Measurements from ENCODE around the gene L1CAM. TPM values are rescaled to one million over a fixed set of nuclear protein-coding genes. Genes with fewer than 3 reads are reported as not detected.

L1CAM gene
- polyA plus RNA-seq, 4 donors = 0.54 to 16.3 (median 2.1) TPM; not detected in 1

GRCh38 chrX:153874085-153874365 is 11.9 kb downstream of the L1CAM start:
- Histone ChIP-seq H3K9me3 (ENCODE audit: control insufficient read depth in 2 of 2, insufficient read depth in 1 of 2, low read depth in 1 of 2, low read length in 1 of 2) (no peaks in the 10 kb centered on the region), H3K27me3 (ENCODE audit: control insufficient read depth in 3 of 3, insufficient read depth in 3 of 3, low read length in 3 of 3) (peaks cover 0 to 13% (median 2%) of the 10 kb centered on the region in 3 donors), H3K4me1 (ENCODE audit: control insufficient read depth in 3 of 3, insufficient read depth in 2 of 3, low read depth in 1 of 3, low read length in 2 of 3) (no peaks in the 10 kb centered on the region), H3K27ac (ENCODE audit: low read depth in 1 of 3, low read length in 2 of 3) (no peak overlapping the region), H3K4me3 (ENCODE audit: low read depth in 1 of 3, low read length in 3 of 3) (no peak overlapping the region), H3K36me3 (ENCODE audit: control insufficient read depth in 3 of 3, insufficient read depth in 2 of 3, low read depth in 1 of 3, low read length in 3 of 3) (no peaks in the 10 kb centered on the region)
- DNase-seq (no peak), FAIRE-seq (no peak)
- WGBS, 3 donors = 32 to 51% (median 46%) methylated on average over 2 to 3 of the region's 3 CpGs

GRCh38 chrX:153873282-153874084 is 12.5 kb downstream of the L1CAM start:
- H3K9me3 ChIP-seq (ENCODE audit: control insufficient read depth in 2 of 2, insufficient read depth in 1 of 2, low read depth in 1 of 2, low read length in 1 of 2) = no peaks in the 10 kb centered on the region
- H3K27me3 ChIP-seq (ENCODE audit: control insufficient read depth in 3 of 3, insufficient read depth in 3 of 3, low read length in 3 of 3) = peaks cover 0 to 8% (median 2%) of the 10 kb centered on the region in 3 donors
- WGBS, 3 donors = 9 to 29% (median 19%) methylated on average over 5 to 7 of the region's 7 CpGs

GRCh38 chrX:153871946-153872878 is 13.8 kb downstream of the L1CAM start:
- Histone ChIP-seq H3K27ac (ENCODE audit: low read depth in 1 of 3, low read length in 2 of 3) (no peak overlapping the region), H3K36me3 (ENCODE audit: control insufficient read depth in 3 of 3, insufficient read depth in 2 of 3, low read depth in 1 of 3, low read length in 3 of 3) (no peaks in the 10 kb centered on the region), H3K27me3 (ENCODE audit: control insufficient read depth in 3 of 3, insufficient read depth in 3 of 3, low read length in 3 of 3) (peaks cover 0 to 4% (median 0%) of the 10 kb centered on the region in 3 donors), H3K4me3 (ENCODE audit: low read depth in 1 of 3, low read length in 3 of 3) (no peak overlapping the region), H3K9me3 (ENCODE audit: control insufficient read depth in 2 of 2, insufficient read depth in 1 of 2, low read depth in 1 of 2, low read length in 1 of 2) (no peaks in the 10 kb centered on the region), H3K4me1 (ENCODE audit: control insufficient read depth in 3 of 3, insufficient read depth in 2 of 3, low read depth in 1 of 3, low read length in 2 of 3) (no peaks in the 10 kb centered on the region)
- 69 to 77% (median 73%) methylated on average over 24 to 29 of the region's 29 CpGs for WGBS, 3 donors
- DNase-seq = no peak
- FAIRE-seq = no peak

More at GRCh38 chrX:153873282-153874084, 12.5 kb downstream of the L1CAM start:
- DNase-seq = no peak
- FAIRE-seq = no peak
- Histone ChIP-seq H3K27ac (ENCODE audit: low read depth in 1 of 3, low read length in 2 of 3) (no peak overlapping the region), H3K4me3 (ENCODE audit: low read depth in 1 of 3, low read length in 3 of 3) (no peak overlapping the region), H3K36me3 (ENCODE audit: control insufficient read depth in 3 of 3, insufficient read depth in 2 of 3, low read depth in 1 of 3, low read length in 3 of 3) (no peaks in the 10 kb centered on the region), H3K4me1 (ENCODE audit: control insufficient read depth in 3 of 3, insufficient read depth in 2 of 3, low read depth in 1 of 3, low read length in 2 of 3) (no peaks in the 10 kb centered on the region)

GRCh38 chrX:153871451-153871850 is 14.5 kb downstream of the L1CAM start:
- WGBS, 3 donors = 18 to 20% (median 19%) methylated on average over 6 of the region's 6 CpGs
- Histone ChIP-seq H3K9me3 (ENCODE audit: control insufficient read depth in 2 of 2, insufficient read depth in 1 of 2, low read depth in 1 of 2, low read length in 1 of 2) (no peaks in the 10 kb centered on the region), H3K4me3 (ENCODE audit: low read depth in 1 of 3, low read length in 3 of 3) (no peak overlapping the region), H3K4me1 (ENCODE audit: control insufficient read depth in 3 of 3, insufficient read depth in 2 of 3, low read depth in 1 of 3, low read length in 2 of 3) (no peaks in the 10 kb centered on the region), H3K27ac (ENCODE audit: low read depth in 1 of 3, low read length in 2 of 3) (no peak overlapping the region), H3K36me3 (ENCODE audit: control insufficient read depth in 3 of 3, insufficient read depth in 2 of 3, low read depth in 1 of 3, low read length in 3 of 3) (no peaks in the 10 kb centered on the region), H3K27me3 (ENCODE audit: control insufficient read depth in 3 of 3, insufficient read depth in 3 of 3, low read length in 3 of 3) (peaks cover 0 to 4% (median 0%) of the 10 kb centered on the region in 3 donors)
- FAIRE-seq (no peak), DNase-seq (no peak)

- H3K9me3 ChIP-seq (ENCODE audit: control insufficient read depth in 2 of 2, insufficient read depth in 1 of 2, low read depth in 1 of 2, low read length in 1 of 2) = no peaks in the 10 kb centered on the region
- no peaks in the 10 kb centered on the region for H3K36me3 ChIP-seq (ENCODE audit: control insufficient read depth in 3 of 3, insufficient read depth in 2 of 3, low read depth in 1 of 3, low read length in 3 of 3)
- FAIRE-seq = no peak
- H3K27me3 ChIP-seq (ENCODE audit: control insufficient read depth in 3 of 3, insufficient read depth in 3 of 3, low read length in 3 of 3) = peaks cover 0 to 4% (median 0%) of the 10 kb centered on the region in 3 donors
- H3K27ac ChIP-seq (ENCODE audit: low read depth in 1 of 3, low read length in 2 of 3) = no peak overlapping the region
- H3K4me1 ChIP-seq (ENCODE audit: control insufficient read depth in 3 of 3, insufficient read depth in 2 of 3, low read depth in 1 of 3, low read length in 2 of 3) = no peaks in the 10 kb centered on the region
- no peak overlapping the region for H3K4me3 ChIP-seq (ENCODE audit: low read depth in 1 of 3, low read length in 3 of 3)
- WGBS, 3 donors = 45 to 66% (median 58%) methylated on average over 21 of the region's 21 CpGs
- no peak for DNase-seq
These were observed 15.1 kb downstream of the L1CAM start for GRCh38 chrX:153870791-153871360.

DNA sequence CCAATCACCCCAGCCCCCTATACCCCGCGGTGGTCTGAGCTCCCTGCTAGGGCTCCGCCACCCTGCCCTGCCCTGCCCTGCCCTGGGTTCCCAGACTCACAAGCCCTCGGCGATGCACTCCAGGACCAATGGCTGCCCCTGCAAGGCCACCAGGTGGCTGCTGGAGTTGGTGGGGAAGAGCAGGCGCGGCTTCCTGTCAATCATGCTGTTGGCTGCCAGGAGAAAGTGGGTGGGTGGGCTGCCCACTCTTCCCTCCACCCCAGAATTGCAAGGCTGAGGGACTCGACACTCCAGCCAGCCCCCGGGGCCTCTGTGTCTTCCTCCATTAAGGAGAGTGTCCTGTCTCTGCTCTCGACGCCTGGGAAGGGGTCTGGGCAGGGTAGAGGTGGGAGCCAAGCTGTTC is 15.7 kb downstream of the L1CAM start:
- H3K9me3 ChIP-seq (ENCODE audit: control insufficient read depth in 2 of 2, insufficient read depth in 1 of 2, low read depth in 1 of 2, low read length in 1 of 2) = no peaks in the 10 kb centered on the region
- no peak overlapping the region for H3K27ac ChIP-seq (ENCODE audit: low read depth in 1 of 3, low read length in 2 of 3)
- WGBS, 3 donors = 42 to 76% (median 74%) methylated on average over 6 to 11 of the region's 11 CpGs
- no peak for FAIRE-seq
- DNase-seq = no peak
- peaks cover 0 to 4% (median 0%) of the 10 kb centered on the region in 3 donors for H3K27me3 ChIP-seq (ENCODE audit: control insufficient read depth in 3 of 3, insufficient read depth in 3 of 3, low read length in 3 of 3)
- no peaks in the 10 kb centered on the region for H3K36me3 ChIP-seq (ENCODE audit: control insufficient read depth in 3 of 3, insufficient read depth in 2 of 3, low read depth in 1 of 3, low read length in 3 of 3)
- no peak overlapping the region for H3K4me3 ChIP-seq (ENCODE audit: low read depth in 1 of 3, low read length in 3 of 3)
- no peaks in the 10 kb centered on the region for H3K4me1 ChIP-seq (ENCODE audit: control insufficient read depth in 3 of 3, insufficient read depth in 2 of 3, low read depth in 1 of 3, low read length in 2 of 3)

GRCh38 chrX:153869473-153870287 is 16.3 kb downstream of the L1CAM start:
- 64 to 89% (median 81%) methylated on average over 9 to 30 of the region's 31 CpGs for WGBS, 3 donors
- no peak for FAIRE-seq

More at GRCh38 chrX:153869473-153870287, 16.3 kb downstream of the L1CAM start:
- Histone ChIP-seq H3K4me3 (ENCODE audit: low read depth in 1 of 3, low read length in 3 of 3) (no peak overlapping the region), H3K9me3 (ENCODE audit: control insufficient read depth in 2 of 2, insufficient read depth in 1 of 2, low read depth in 1 of 2, low read length in 1 of 2) (no peaks in the 10 kb centered on the region), H3K36me3 (ENCODE audit: control insufficient read depth in 3 of 3, insufficient read depth in 2 of 3, low read depth in 1 of 3, low read length in 3 of 3) (no peaks in the 10 kb centered on the region), H3K4me1 (ENCODE audit: control insufficient read depth in 3 of 3, insufficient read depth in 2 of 3, low read depth in 1 of 3, low read length in 2 of 3) (no peaks in the 10 kb centered on the region), H3K27ac (ENCODE audit: low read depth in 1 of 3, low read length in 2 of 3) (no peak overlapping the region), H3K27me3 (ENCODE audit: control insufficient read depth in 3 of 3, insufficient read depth in 3 of 3, low read length in 3 of 3) (peaks cover 0 to 4% (median 0%) of the 10 kb centered on the region in 3 donors)
- no peak for DNase-seq
